ENCODE measurements around the gene GALNT17.

The GALNT17 gene

GRCh38 chr7:71221049-71221448 lies 89.1 kb downstream of the GALNT17 start:
- TF ChIP-seq, protein P1, sequence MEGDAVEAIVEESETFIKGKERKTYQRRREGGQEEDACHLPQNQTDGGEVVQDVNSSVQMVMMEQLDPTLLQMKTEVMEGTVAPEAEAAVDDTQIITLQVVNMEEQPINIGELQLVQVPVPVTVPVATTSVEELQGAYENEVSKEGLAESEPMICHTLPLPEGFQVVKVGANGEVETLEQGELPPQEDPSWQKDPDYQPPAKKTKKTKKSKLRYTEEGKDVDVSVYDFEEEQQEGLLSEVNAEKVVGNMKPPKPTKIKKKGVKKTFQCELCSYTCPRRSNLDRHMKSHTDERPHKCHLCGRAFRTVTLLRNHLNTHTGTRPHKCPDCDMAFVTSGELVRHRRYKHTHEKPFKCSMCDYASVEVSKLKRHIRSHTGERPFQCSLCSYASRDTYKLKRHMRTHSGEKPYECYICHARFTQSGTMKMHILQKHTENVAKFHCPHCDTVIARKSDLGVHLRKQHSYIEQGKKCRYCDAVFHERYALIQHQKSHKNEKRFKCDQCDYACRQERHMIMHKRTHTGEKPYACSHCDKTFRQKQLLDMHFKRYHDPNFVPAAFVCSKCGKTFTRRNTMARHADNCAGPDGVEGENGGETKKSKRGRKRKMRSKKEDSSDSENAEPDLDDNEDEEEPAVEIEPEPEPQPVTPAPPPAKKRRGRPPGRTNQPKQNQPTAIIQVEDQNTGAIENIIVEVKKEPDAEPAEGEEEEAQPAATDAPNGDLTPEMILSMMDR (IDR thresholded peaks at IDR 0.05), result no peak

DNA sequence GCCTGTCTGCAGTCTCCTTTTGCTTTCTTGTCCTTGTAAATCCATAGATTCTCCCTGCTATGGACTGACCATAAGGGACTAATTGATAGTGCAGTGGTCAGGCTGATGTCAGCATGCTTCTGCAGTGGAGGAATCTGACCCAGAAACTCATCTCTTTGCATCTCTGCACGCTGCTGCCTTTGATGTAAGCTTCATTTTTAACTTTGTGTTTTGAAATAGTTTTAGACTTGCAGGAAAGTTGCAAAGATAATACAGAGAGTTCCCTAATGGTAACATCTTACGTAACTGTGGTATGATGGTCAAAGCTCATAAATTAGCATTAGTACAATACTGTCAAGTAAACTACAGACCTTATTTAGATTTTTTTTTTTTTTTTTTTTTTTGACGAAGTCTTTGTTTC lies 89.6 kb downstream of the GALNT17 start:
- TF ChIP-seq, protein P1 (IDR thresholded peaks at IDR 0.05), result no peak

GRCh38 chr7:71227126-71227525 lies 95.2 kb downstream of the GALNT17 start:
- TF ChIP-seq, protein P1 (IDR thresholded peaks at IDR 0.05), result no peak

DNA sequence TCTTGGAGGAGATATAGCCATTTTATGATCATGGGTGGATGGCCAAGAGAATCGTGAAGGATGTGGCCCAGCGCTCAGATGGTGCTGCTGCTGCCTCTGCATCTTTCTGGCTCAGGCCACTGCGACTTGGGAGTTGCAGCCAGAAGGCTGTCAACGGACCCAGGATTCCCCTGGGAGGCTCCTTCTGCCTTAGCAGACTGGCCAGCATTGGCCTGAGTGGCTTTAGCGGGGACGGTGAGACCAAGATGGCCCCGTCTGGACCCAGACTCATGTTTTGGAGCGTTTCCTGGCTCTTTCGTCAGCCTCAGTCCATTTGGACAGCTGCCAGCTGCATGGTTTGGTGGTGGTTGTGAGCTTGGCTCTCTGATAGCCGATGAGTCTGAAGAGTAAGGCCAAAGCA lies 97.2 kb downstream of the GALNT17 start:
- TF ChIP-seq, protein P1 (IDR thresholded peaks at IDR 0.05), result no peak

GRCh38 chr7:71229699-71230098 lies 97.8 kb downstream of the GALNT17 start:
- TF ChIP-seq, protein P1 (IDR thresholded peaks at IDR 0.05), result no peak

GRCh38 chr7:71235253-71235652 lies 103.3 kb downstream of the GALNT17 start:
- TF ChIP-seq, protein P1 (IDR thresholded peaks at IDR 0.05), result no peak

DNA sequence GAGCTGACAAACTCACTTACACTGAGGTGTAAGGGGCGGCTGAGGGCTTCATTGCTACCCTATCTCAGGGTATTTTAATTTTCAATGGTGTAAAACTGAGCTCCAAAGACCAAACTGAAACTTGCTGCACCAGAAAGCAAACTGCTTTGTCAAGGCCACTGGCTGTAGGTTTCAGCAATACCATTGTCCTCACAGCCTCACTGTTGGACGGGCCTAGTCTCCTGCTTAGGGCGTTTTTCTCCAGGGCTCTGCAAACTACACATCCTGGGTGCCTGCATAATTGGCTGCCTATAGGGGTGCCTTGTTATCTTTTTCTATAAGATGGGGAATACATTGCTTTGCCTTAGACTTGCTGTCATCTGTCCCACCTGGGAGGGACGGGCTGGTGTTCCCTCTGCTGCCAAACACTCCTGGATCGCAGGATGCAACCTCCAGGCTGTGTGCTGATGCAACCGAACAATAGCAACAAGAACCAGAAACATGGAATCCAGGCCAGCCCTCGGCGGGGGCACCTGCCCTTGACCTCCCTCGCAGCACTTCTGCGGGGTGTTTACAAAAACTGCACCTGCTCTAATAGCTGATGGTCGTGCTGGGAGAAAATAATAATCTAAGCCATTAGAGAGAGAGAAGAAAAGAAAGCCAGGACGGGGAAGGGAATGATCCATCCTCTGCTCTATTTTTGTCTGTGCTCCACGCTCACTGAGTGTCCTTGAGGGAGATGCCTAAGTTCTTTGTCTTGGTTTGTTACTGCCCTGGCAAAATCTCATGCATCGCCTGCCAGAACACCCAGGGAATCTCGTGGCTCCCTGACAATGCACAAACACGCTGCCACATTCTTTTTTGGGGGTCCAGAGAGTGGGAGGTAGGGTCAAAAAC lies 104.5 kb downstream of the GALNT17 start:
- TF ChIP-seq, protein P1 (IDR thresholded peaks at IDR 0.05), result no peak
